HAP-1 (cell line): ENCODE results near the gene CNIH4.
"Not testable (repeated sequence)": the region's sequence is repeated elsewhere in the genome, so short reads cannot be mapped to it uniquely, and the experiment has no call there.

Experiments used
- DNase-seq, 2 experiments: peaks; one replicate each; pipeline ENCODE4 v3.0.0-alpha.2; 2016 to 2020; ENCODE audit warnings: low spot score in 2 of 2
- H3K27me3 ChIP-seq: fragments of 250-450 bp; sonication (Bioruptor Pico); 2 replicates; pipeline ENCODE4 v1.5.1; 2020; ENCODE audit warnings: low read depth, mild to moderate bottlenecking, moderate library complexity
- H3K36me3 ChIP-seq: fragments of 250-450 bp; sonication (Bioruptor Pico); replicated peaks from 2 replicates; pipeline ENCODE4 v1.5.1; 2020; ENCODE audit warnings: mild to moderate bottlenecking
- H3K4me1 ChIP-seq: fragments of 250-450 bp; sonication (Bioruptor Pico); 2 replicates; pipeline ENCODE4 v1.5.1; 2020; ENCODE audit warnings: mild to moderate bottlenecking
- H3K4me3 ChIP-seq: fragments of 250-450 bp; sonication (Bioruptor Pico); 2 replicates; pipeline ENCODE4 v1.5.1; 2020; ENCODE audit warnings: mild to moderate bottlenecking, moderate library complexity
- H3K9me3 ChIP-seq: fragments of 250-450 bp; sonication (Bioruptor Pico); 2 replicates; pipeline ENCODE4 v1.5.1; 2020; ENCODE audit warnings: mild to moderate bottlenecking, moderate library complexity
- in situ Hi-C: fragments of 300-500 bp; cut with MboI; formaldehyde crosslinking; loops from 3 replicates; pipeline ENCODE4 v1.14.3; 2020; ENCODE audit warnings: low sequenced_read_pairs, inconsistent platforms, mixed read lengths

CNIH4 gene

DNA sequence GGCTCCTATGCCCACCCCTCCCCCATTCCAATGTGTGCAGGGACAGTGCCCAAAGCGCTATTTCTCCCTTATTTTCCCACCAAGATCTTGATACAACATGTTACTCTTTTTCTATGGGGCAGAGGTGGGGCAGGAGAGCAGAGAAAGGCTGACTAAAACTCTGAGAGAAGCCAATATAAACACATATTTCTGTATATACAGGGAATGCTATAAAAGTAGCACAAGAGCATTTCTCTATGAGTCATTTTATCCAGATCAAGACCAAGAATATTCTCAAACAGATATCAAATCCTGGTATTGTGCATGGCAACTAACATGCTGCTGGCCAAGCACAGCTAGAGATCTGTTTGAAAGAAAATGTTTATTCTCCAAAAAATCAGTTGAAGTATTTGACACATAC lies 70.7 kb downstream of the CNIH4 start:
- Histone ChIP-seq H3K36me3 (peaks cover 50% of the 10 kb centered on the region), H3K4me1 (peaks cover 9% of the 10 kb centered on the region), H3K9me3 (no peaks in the 10 kb centered on the region), H3K4me3 (no peak overlapping the region), H3K27me3 (no peaks in the 10 kb centered on the region)
- DNase-seq: no peak
- in situ Hi-C loops: no loop called here

DNA sequence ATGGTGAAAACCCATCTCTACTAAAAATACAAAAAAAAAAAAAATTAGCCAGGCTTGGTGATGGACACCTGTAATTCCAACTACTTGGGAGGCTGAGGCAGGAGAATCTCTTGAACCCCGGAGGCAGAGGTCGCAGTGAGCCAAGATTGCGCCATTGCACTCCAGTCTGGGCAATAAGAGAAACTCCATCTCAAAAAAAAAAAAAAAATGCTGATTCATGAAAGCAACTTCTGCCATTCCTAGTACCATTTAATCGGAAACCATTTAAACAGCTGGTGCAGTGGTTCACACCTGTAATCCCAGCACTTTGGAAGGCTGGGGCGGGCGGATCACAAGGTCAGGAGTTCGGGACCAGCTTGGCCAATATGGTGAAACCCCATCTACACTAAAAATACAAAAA lies 72.0 kb downstream of the CNIH4 start:
- H3K9me3 ChIP-seq, H3K4me1 ChIP-seq, H3K27me3 ChIP-seq, DNase-seq, H3K4me3 ChIP-seq, in situ Hi-C loops: not testable (repeated sequence)
- peaks cover 37% of the 10 kb centered on the region for H3K36me3 ChIP-seq
